ENCODE results near the gene LRIG2.

Gene LRIG2

DNA sequence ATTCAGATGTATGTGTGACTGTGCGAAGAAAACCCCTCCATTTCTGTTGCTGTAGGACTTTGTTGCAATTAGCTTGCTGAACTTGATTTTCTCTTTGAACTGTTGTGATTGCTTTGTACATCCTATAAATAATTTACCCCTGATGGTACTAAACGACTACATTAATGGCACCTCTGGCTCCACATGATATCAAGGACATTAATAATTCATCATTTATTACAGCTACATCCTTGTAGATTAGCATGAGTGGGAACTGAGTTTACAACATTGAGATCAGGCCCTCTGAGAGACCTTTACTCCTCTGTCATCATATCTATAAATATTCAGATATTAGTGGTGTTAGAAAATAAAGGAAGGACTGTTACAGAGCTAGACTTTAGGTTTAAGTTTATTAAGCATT lies 13.5 kb downstream of the LRIG2 start:
- H3K9me3 ChIP-seq (ENCODE audit: control insufficient read depth, insufficient read depth, low read depth, low read length), result no peaks in the 10 kb centered on the region
- H3K4me3 ChIP-seq (ENCODE audit: low read depth, low read length), result no peak overlapping the region
- no peak overlapping the region for H3K27ac ChIP-seq (ENCODE audit: extremely low read depth, low read depth, low read length)
- no peak for TF ChIP-seq ZNF362 (tag by site-specific recombination; IDR thresholded peaks at IDR 0.05)
- no peak for TF ChIP-seq PRDM6 (tag by site-specific recombination; IDR thresholded peaks at IDR 0.05)
- TF ChIP-seq, protein P1, sequence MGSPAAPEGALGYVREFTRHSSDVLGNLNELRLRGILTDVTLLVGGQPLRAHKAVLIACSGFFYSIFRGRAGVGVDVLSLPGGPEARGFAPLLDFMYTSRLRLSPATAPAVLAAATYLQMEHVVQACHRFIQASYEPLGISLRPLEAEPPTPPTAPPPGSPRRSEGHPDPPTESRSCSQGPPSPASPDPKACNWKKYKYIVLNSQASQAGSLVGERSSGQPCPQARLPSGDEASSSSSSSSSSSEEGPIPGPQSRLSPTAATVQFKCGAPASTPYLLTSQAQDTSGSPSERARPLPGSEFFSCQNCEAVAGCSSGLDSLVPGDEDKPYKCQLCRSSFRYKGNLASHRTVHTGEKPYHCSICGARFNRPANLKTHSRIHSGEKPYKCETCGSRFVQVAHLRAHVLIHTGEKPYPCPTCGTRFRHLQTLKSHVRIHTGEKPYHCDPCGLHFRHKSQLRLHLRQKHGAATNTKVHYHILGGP (tag by site-specific recombination; IDR thresholded peaks at IDR 0.05), result no peak
- no peak for TF ChIP-seq OSR2 (tag by site-specific recombination; IDR thresholded peaks at IDR 0.05)
- no peak for TF ChIP-seq ZNF521 (tag by site-specific recombination; IDR thresholded peaks at IDR 0.05)
- TF ChIP-seq ZNF48 (tag by site-specific recombination; IDR thresholded peaks at IDR 0.05), result no peak
- TF ChIP-seq ZBTB26 (tag by site-specific recombination; optimal IDR thresholded peaks at IDR 0.05), result no peak
- TF ChIP-seq, protein P2, sequence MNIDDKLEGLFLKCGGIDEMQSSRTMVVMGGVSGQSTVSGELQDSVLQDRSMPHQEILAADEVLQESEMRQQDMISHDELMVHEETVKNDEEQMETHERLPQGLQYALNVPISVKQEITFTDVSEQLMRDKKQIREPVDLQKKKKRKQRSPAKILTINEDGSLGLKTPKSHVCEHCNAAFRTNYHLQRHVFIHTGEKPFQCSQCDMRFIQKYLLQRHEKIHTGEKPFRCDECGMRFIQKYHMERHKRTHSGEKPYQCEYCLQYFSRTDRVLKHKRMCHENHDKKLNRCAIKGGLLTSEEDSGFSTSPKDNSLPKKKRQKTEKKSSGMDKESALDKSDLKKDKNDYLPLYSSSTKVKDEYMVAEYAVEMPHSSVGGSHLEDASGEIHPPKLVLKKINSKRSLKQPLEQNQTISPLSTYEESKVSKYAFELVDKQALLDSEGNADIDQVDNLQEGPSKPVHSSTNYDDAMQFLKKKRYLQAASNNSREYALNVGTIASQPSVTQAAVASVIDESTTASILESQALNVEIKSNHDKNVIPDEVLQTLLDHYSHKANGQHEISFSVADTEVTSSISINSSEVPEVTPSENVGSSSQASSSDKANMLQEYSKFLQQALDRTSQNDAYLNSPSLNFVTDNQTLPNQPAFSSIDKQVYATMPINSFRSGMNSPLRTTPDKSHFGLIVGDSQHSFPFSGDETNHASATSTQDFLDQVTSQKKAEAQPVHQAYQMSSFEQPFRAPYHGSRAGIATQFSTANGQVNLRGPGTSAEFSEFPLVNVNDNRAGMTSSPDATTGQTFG (tag by site-specific recombination; IDR thresholded peaks at IDR 0.05; ENCODE audit: borderline replicate concordance), result no peak
- no peak for TF ChIP-seq ZNF2 (tag by site-specific recombination; IDR thresholded peaks at IDR 0.05)
- no peak for TF ChIP-seq ZNF624 (tag by site-specific recombination; IDR thresholded peaks at IDR 0.05)
- TF ChIP-seq ZNF707 (tag by site-specific recombination; IDR thresholded peaks at IDR 0.05), result no peak
- no peak for TF ChIP-seq ZNF354C (tag by site-specific recombination; IDR thresholded peaks at IDR 0.05; ENCODE audit: borderline replicate concordance, low read depth)
- no peak for TF ChIP-seq ZNF169 (tag by site-specific recombination; IDR thresholded peaks at IDR 0.05)
- no peak for TF ChIP-seq ZBTB6 (tag by site-specific recombination; IDR thresholded peaks at IDR 0.05)
- TF ChIP-seq, protein P3, sequence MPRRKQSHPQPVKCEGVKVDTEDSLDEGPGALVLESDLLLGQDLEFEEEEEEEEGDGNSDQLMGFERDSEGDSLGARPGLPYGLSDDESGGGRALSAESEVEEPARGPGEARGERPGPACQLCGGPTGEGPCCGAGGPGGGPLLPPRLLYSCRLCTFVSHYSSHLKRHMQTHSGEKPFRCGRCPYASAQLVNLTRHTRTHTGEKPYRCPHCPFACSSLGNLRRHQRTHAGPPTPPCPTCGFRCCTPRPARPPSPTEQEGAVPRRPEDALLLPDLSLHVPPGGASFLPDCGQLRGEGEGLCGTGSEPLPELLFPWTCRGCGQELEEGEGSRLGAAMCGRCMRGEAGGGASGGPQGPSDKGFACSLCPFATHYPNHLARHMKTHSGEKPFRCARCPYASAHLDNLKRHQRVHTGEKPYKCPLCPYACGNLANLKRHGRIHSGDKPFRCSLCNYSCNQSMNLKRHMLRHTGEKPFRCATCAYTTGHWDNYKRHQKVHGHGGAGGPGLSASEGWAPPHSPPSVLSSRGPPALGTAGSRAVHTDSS (tag by site-specific recombination; IDR thresholded peaks at IDR 0.05), result no peak
- TF ChIP-seq ZBTB8A (tag by site-specific recombination; IDR thresholded peaks at IDR 0.05), result no peak
- TF ChIP-seq, protein P4, sequence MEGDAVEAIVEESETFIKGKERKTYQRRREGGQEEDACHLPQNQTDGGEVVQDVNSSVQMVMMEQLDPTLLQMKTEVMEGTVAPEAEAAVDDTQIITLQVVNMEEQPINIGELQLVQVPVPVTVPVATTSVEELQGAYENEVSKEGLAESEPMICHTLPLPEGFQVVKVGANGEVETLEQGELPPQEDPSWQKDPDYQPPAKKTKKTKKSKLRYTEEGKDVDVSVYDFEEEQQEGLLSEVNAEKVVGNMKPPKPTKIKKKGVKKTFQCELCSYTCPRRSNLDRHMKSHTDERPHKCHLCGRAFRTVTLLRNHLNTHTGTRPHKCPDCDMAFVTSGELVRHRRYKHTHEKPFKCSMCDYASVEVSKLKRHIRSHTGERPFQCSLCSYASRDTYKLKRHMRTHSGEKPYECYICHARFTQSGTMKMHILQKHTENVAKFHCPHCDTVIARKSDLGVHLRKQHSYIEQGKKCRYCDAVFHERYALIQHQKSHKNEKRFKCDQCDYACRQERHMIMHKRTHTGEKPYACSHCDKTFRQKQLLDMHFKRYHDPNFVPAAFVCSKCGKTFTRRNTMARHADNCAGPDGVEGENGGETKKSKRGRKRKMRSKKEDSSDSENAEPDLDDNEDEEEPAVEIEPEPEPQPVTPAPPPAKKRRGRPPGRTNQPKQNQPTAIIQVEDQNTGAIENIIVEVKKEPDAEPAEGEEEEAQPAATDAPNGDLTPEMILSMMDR (tag by site-specific recombination; IDR thresholded peaks at IDR 0.05), result no peak
- H3K36me3 ChIP-seq (ENCODE audit: control insufficient read depth in 2 of 2, insufficient read depth in 1 of 2, low read length in 2 of 2), result peaks cover 6 to 11% of the 10 kb centered on the region in 2 experiments; a peak in 2 of 3 replicates
- H3K4me1 ChIP-seq (ENCODE audit: control insufficient read depth, insufficient read depth, low read length), result no peaks in the 10 kb centered on the region
- CTCF ChIA-PET, result interaction anchor here (0.6 to 1.7 kb wide), 5 partner anchors 14 to 676 kb away, joined by 3 to 18 read pairs (median 4); partner anchors contain the start of gene LRIG2
- POLR2A ChIA-PET, result interaction anchor here (1.4 kb wide), 1 partner anchor 14 kb away, joined by 4 read pairs; the partner anchor contains the start of gene LRIG2

All from HEK293 (cell line).